WTC11 (cell line): ENCODE data around the gene SLC2A14.
"Not testable (repeated sequence)": the region's sequence is repeated elsewhere in the genome, so short reads cannot be mapped to it uniquely, and the experiment has no call there.

Experiments
- ATF3 ChIP-seq: sonication (generic); formaldehyde crosslinking; conservative IDR thresholded peaks from 2 replicates; pipeline ENCODE4 v1.8.1; 2022; ENCODE audit warnings: mild to moderate bottlenecking, missing genetic modification reagents
- CDX4 ChIP-seq: fragments of 250-450 bp; sonication (Bioruptor Pico); IDR thresholded peaks from 2 replicates; pipeline ENCODE4 v1.9.0; 2021; ENCODE audit warnings: moderate library complexity, mild to moderate bottlenecking, inconsistent platforms, borderline replicate concordance
- ZNF138 ChIP-seq: sonication (generic); formaldehyde crosslinking; conservative IDR thresholded peaks from 2 replicates; pipeline ENCODE4 v1.8.1; 2022; ENCODE audit warnings: mild to moderate bottlenecking, moderate library complexity, missing genetic modification reagents
- TF ChIP-seq, protein P1 (sequence below): fragments of 200-600 bp; IDR thresholded peaks from 2 replicates; pipeline ENCODE4 v1.8.0; 2022; ENCODE audit warnings: antibody characterized with exemption

GRCh38 chr12:7839848-7840247 is 32.9 kb downstream of the SLC2A14 start:
- not testable (repeated sequence) for TF ChIP-seq CDX4; ATF3 (CRISPR knock-in tag); ZNF138 (CRISPR knock-in tag)
- TF ChIP-seq, protein P1, sequence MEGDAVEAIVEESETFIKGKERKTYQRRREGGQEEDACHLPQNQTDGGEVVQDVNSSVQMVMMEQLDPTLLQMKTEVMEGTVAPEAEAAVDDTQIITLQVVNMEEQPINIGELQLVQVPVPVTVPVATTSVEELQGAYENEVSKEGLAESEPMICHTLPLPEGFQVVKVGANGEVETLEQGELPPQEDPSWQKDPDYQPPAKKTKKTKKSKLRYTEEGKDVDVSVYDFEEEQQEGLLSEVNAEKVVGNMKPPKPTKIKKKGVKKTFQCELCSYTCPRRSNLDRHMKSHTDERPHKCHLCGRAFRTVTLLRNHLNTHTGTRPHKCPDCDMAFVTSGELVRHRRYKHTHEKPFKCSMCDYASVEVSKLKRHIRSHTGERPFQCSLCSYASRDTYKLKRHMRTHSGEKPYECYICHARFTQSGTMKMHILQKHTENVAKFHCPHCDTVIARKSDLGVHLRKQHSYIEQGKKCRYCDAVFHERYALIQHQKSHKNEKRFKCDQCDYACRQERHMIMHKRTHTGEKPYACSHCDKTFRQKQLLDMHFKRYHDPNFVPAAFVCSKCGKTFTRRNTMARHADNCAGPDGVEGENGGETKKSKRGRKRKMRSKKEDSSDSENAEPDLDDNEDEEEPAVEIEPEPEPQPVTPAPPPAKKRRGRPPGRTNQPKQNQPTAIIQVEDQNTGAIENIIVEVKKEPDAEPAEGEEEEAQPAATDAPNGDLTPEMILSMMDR = not testable (repeated sequence)
